Trophoblast cell (in vitro differentiated cells and primary cell): ENCODE measurements around the gene NPL.
A peak's percentile ranks its signal among the peaks of the same experiment; 100 is the strongest.

Experiments
- DNase-seq, 2 donors: peaks; one replicate each; pipeline ENCODE4 v3.0.0-alpha.2; 2016
- H2AFZ ChIP-seq: 2 replicates; pipeline ENCODE4 v1.6.1; 2013; ENCODE audit warnings: low read length, moderate library complexity, mild to moderate bottlenecking; ENCODE audit not compliant: insufficient read depth, poor library complexity
- H2AK5ac ChIP-seq: 2 replicates; pipeline ENCODE4 v1.6.1; 2013; ENCODE audit warnings: mild to moderate bottlenecking, low read length
- H2BK120ac ChIP-seq: 2 replicates; pipeline ENCODE4 v1.6.1; 2013; ENCODE audit warnings: low read length, mild to moderate bottlenecking, moderate library complexity; ENCODE audit not compliant: insufficient read depth, poor library complexity
- H2BK12ac ChIP-seq: 2 replicates; pipeline ENCODE4 v1.6.1; 2013; ENCODE audit warnings: mild to moderate bottlenecking, low read length, moderate library complexity
- H2BK5ac ChIP-seq: 2 replicates; pipeline ENCODE4 v1.6.1; 2013; ENCODE audit warnings: low read length, low read depth, moderate library complexity, mild to moderate bottlenecking; ENCODE audit not compliant: poor library complexity
- H3K14ac ChIP-seq: 2 replicates; pipeline ENCODE4 v1.6.1; 2013; ENCODE audit warnings: mild to moderate bottlenecking, low read length
- H3K18ac ChIP-seq: 2 replicates; pipeline ENCODE4 v1.6.1; 2013; ENCODE audit warnings: mild to moderate bottlenecking, low read length
- H3K23ac ChIP-seq: 2 replicates; pipeline ENCODE4 v1.6.1; 2013; ENCODE audit warnings: low read length
- H3K27ac ChIP-seq: 2 replicates; pipeline ENCODE4 v1.5.1; 2013; ENCODE audit warnings: low read depth, mild to moderate bottlenecking, inconsistent platforms, low read length, moderate library complexity
- H3K27me3 ChIP-seq: 2 replicates; pipeline ENCODE4 v1.6.1; 2013; ENCODE audit warnings: inconsistent platforms, mild to moderate bottlenecking, low read length, moderate library complexity; ENCODE audit not compliant: insufficient read depth
- H3K36me3 ChIP-seq, 2 experiments: 1 replicate in 1 of 2; 2 replicates in 1 of 2; pipeline ENCODE4 v1.6.1; 2013; ENCODE audit warnings: low read length in 2 of 2, mild to moderate bottlenecking in 2 of 2, moderate library complexity in 1 of 2; ENCODE audit not compliant: insufficient read depth in 2 of 2, control insufficient read depth in 1 of 2
- H3K4ac ChIP-seq: 2 replicates; pipeline ENCODE4 v1.6.1; 2013; ENCODE audit warnings: low read depth, mild to moderate bottlenecking, low read length, moderate library complexity
- H3K4me1 ChIP-seq, 2 experiments: 1 replicate in 1 of 2; 2 replicates in 1 of 2; pipeline ENCODE4 v1.6.1; 2013; ENCODE audit warnings: low read length in 2 of 2, mild to moderate bottlenecking in 2 of 2, moderate library complexity in 1 of 2; ENCODE audit not compliant: insufficient read depth in 2 of 2, control insufficient read depth in 1 of 2
- H3K4me2 ChIP-seq: 2 replicates; pipeline ENCODE4 v1.6.1; 2013; ENCODE audit warnings: inconsistent platforms, mild to moderate bottlenecking, low read length, moderate library complexity
- H3K4me3 ChIP-seq: 2 replicates; pipeline ENCODE4 v1.5.1; 2013; ENCODE audit warnings: mild to moderate bottlenecking, low read depth, low read length, inconsistent platforms
- H3K79me1 ChIP-seq: one replicate; pipeline ENCODE4 v1.6.1; 2013; ENCODE audit warnings: low read length
- H3K79me2 ChIP-seq: 2 replicates; pipeline ENCODE4 v1.6.1; 2013; ENCODE audit warnings: low read length, mild to moderate bottlenecking; ENCODE audit not compliant: control insufficient read depth, insufficient read depth, poor library complexity
- H3K9ac ChIP-seq: 2 replicates; pipeline ENCODE4 v1.6.1; 2013; ENCODE audit warnings: mild to moderate bottlenecking, low read length
- H3K9me3 ChIP-seq: 2 replicates; pipeline ENCODE4 v1.6.1; 2013; ENCODE audit warnings: low read depth, mild to moderate bottlenecking, control low read depth, inconsistent platforms, low read length; ENCODE audit not compliant: insufficient read depth
- H4K12ac ChIP-seq: 2 replicates; pipeline ENCODE4 v1.6.1; 2013; ENCODE audit warnings: low read depth, mild to moderate bottlenecking, low read length, moderate library complexity
- H4K8ac ChIP-seq: 2 replicates; pipeline ENCODE4 v1.6.1; 2013; ENCODE audit warnings: low read depth, mild to moderate bottlenecking, low read length, moderate library complexity
- H4K91ac ChIP-seq: one replicate; pipeline ENCODE4 v1.6.1; 2013; ENCODE audit warnings: low read depth, mild to moderate bottlenecking, low read length, moderate library complexity
- WGBS: extraction: QIAGEN DNeasy Blood & Tissue Kit; methylation state at CpG from one replicate; pipeline ENCODE4 v1.1.7; 2013; ENCODE audit warnings: missing lambda C conversion rate; ENCODE audit not compliant: insufficient read length, insufficient coverage; ENCODE audit errors: extremely low coverage; 5-methylcytosine and 5-hydroxymethylcytosine counted together

The NPL gene

GRCh38 chr1:182835806-182836205, 46.2 kb downstream of the NPL start:
- Histone ChIP-seq H4K12ac (no peak overlapping the region), H3K9me3 (no peaks in the 10 kb centered on the region), H3K14ac (no peak overlapping the region), H3K23ac (no peak overlapping the region), H4K91ac (no peak overlapping the region), H3K79me2 (peaks cover 15% of the 10 kb centered on the region), H3K18ac (no peak overlapping the region), H3K4me3 (peak overlapping the region; percentile 13), H2BK120ac (no peak overlapping the region), H3K4me1 (peaks cover 2 to 3% of the 10 kb centered on the region in 2 experiments), H4K8ac (no peak overlapping the region), H3K27ac (no peak overlapping the region), H3K4me2 (no peak overlapping the region), H2BK5ac (no peak overlapping the region), H3K4ac (no peak overlapping the region), H3K79me1 (peaks cover 7% of the 10 kb centered on the region), H2AFZ (no peak overlapping the region), H2AK5ac (no peak overlapping the region), H3K27me3 (no peaks in the 10 kb centered on the region), H3K9ac (peak overlapping the region; percentile 33), H3K36me3 (no peaks in the 10 kb centered on the region), H2BK12ac (no peak overlapping the region)
- DNase-seq, result no peak
- no CpG with 5 or more reads among the region's 10 CpGs for WGBS

- Histone ChIP-seq H2BK120ac (peak within 1 kb of the TSS; percentile 81), H3K27ac (peak within 1 kb of the TSS; percentile 95), H2BK12ac (no peak within 1 kb of the TSS), H3K36me3 (peaks cover 8 to 9% of the 10 kb centered on the region in 2 experiments), H2BK5ac (peak within 1 kb of the TSS; percentile 96), H3K79me2 (peaks cover 22% of the 10 kb centered on the region), H3K9ac (peak within 1 kb of the TSS; percentile 86), H3K14ac (peak within 1 kb of the TSS; percentile 99), H4K12ac (peak within 1 kb of the TSS; percentile 99), H3K23ac (no peak within 1 kb of the TSS), H4K91ac (peak within 1 kb of the TSS; percentile 95), H3K27me3 (no peaks in the 10 kb centered on the region), H2AK5ac (peak within 1 kb of the TSS; percentile 88), H3K4ac (peak within 1 kb of the TSS; percentile 94), H2AFZ (peak within 1 kb of the TSS; percentile 90), H3K4me1 (peaks cover 3 to 4% of the 10 kb centered on the region in 2 experiments), H3K79me1 (peaks cover 7% of the 10 kb centered on the region), H3K4me2 (peak within 1 kb of the TSS; percentile 85), H3K9me3 (no peaks in the 10 kb centered on the region), H3K4me3 (peak within 1 kb of the TSS; percentile 90), H4K8ac (peak within 1 kb of the TSS; percentile 96), H3K18ac (peak within 1 kb of the TSS; percentile 97)
- peak; percentile 70 to 98 for DNase-seq
- no CpG with 5 or more reads among the region's 92 CpGs for WGBS
These were observed 49.9 kb downstream of the NPL start, which contains the start of gene DHX9 for GRCh38 chr1:182839209-182840066. TSS of gene DHX9 (plus strand) at chr1:182839347. CDS start at chr1:182842567, 3,220 bp downstream.

GRCh38 chr1:182841368-182841988, 51.9 kb downstream of the NPL start:
- no peak overlapping the region for H4K91ac ChIP-seq
- no peak overlapping the region for H2BK5ac ChIP-seq
- H3K4ac ChIP-seq, result peak overlapping the region; percentile 97
- H3K9ac ChIP-seq, result no peak overlapping the region
- H3K36me3 ChIP-seq, result peaks cover 23 to 24% of the 10 kb centered on the region in 2 experiments
- no peak overlapping the region for H2AK5ac ChIP-seq
- no peak overlapping the region for H2BK120ac ChIP-seq
- WGBS, result no CpG with 5 or more reads among the region's 10 CpGs
- no peak overlapping the region for H3K4me3 ChIP-seq
- H3K14ac ChIP-seq, result no peak overlapping the region
- H3K27me3 ChIP-seq, result no peaks in the 10 kb centered on the region
- H2AFZ ChIP-seq, result no peak overlapping the region
- H3K79me1 ChIP-seq, result peaks cover 7% of the 10 kb centered on the region
- DNase-seq, result peak in 1 of 2 donors; percentile 47
- peaks cover 36% of the 10 kb centered on the region for H3K79me2 ChIP-seq
- H4K8ac ChIP-seq, result no peak overlapping the region
- H3K18ac ChIP-seq, result no peak overlapping the region
- H4K12ac ChIP-seq, result no peak overlapping the region
- H3K9me3 ChIP-seq, result no peaks in the 10 kb centered on the region
- H3K4me1 ChIP-seq, result peaks cover 3 to 5% of the 10 kb centered on the region in 2 experiments
- H2BK12ac ChIP-seq, result no peak overlapping the region
- H3K23ac ChIP-seq, result no peak overlapping the region
- peak overlapping the region; percentile 58 for H3K4me2 ChIP-seq
- H3K27ac ChIP-seq, result no peak overlapping the region

GRCh38 chr1:182842265-182842664, 52.7 kb downstream of the NPL start:
- Histone ChIP-seq H3K4me1 (peaks cover 3 to 5% of the 10 kb centered on the region in 2 experiments), H3K9ac (no peak overlapping the region), H4K8ac (no peak overlapping the region), H4K12ac (no peak overlapping the region), H4K91ac (no peak overlapping the region), H3K4ac (peak overlapping the region; percentile 85), H3K79me2 (peaks cover 36% of the 10 kb centered on the region), H2BK5ac (no peak overlapping the region), H3K23ac (no peak overlapping the region), H3K27ac (no peak overlapping the region), H3K4me3 (no peak overlapping the region), H2AK5ac (no peak overlapping the region), H3K4me2 (no peak overlapping the region), H3K36me3 (peaks cover 23 to 25% of the 10 kb centered on the region in 2 experiments), H3K79me1 (peaks cover 7% of the 10 kb centered on the region), H2BK120ac (no peak overlapping the region), H3K18ac (no peak overlapping the region), H3K9me3 (no peaks in the 10 kb centered on the region), H2AFZ (no peak overlapping the region), H3K27me3 (no peaks in the 10 kb centered on the region), H2BK12ac (no peak overlapping the region), H3K14ac (no peak overlapping the region)
- WGBS, result no CpG with 5 or more reads among the region's 4 CpGs
- no peak for DNase-seq
